ENCODE results near the gene NEO1.

- TF ChIP-seq CTCF (IDR thresholded peaks at IDR 0.05) (no peak), POLR2A (IDR thresholded peaks at IDR 0.05) (no peak)
These were observed 231.2 kb downstream of the NEO1 start for GRCh38 chr15:73283366-73283962.
